Measurements from ENCODE around the gene DNAH2. TPM values are rescaled to one million over a fixed set of nuclear protein-coding genes. Genes with fewer than 3 reads are reported as not detected.

The DNAH2 gene
- polyA plus RNA-seq, 2 of the 4 experiments (the other 2 are of a cell fraction): 0.01 to 0.08 TPM

- ChIA-PET POLR2A (no interaction called here), CTCF (interaction anchor here (1.3 to 2.3 kb wide), 4 partner anchors 8 to 65 kb away, joined by 3 to 22 read pairs (median 4); no protein-coding TSS in a partner anchor)
- WGBS (ENCODE audit: missing lambda C conversion rate): 82% methylated on average over 7 of the region's 8 CpGs
- TF ChIP-seq, protein P1, sequence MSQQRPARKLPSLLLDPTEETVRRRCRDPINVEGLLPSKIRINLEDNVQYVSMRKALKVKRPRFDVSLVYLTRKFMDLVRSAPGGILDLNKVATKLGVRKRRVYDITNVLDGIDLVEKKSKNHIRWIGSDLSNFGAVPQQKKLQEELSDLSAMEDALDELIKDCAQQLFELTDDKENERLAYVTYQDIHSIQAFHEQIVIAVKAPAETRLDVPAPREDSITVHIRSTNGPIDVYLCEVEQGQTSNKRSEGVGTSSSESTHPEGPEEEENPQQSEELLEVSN (IDR thresholded peaks at IDR 0.05; ENCODE audit: borderline replicate concordance, low read depth): no peak
- TF ChIP-seq USF2 (IDR thresholded peaks at IDR 0.05) (no peak), PHF8 (IDR thresholded peaks at IDR 0.05; ENCODE audit: borderline replicate concordance, low read depth) (no peak), ZFP36 (IDR thresholded peaks at IDR 0.05; ENCODE audit: borderline replicate concordance, partially characterized antibody) (no peak)
- FAIRE-seq (no peak), ATAC-seq (no peak), DNase-seq (ENCODE audit: low read depth in 1 of 2, low spot score in 1 of 2) (no peak)
- H3K4me1 ChIP-seq: peaks cover 7% of the 10 kb centered on the region; the same call in 2 of the 3 replicates
- H3K9me3 ChIP-seq: peaks cover 8% of the 10 kb centered on the region; the same call in 1 of the 3 replicates
- H3K27ac ChIP-seq: no peak overlapping the region
- H3K4me2 ChIP-seq: no peak overlapping the region
- H3K4me3 ChIP-seq: no peak overlapping the region
These were observed 37.1 kb downstream of the DNAH2 start for GRCh38 chr17:7754656-7755055.

DNA sequence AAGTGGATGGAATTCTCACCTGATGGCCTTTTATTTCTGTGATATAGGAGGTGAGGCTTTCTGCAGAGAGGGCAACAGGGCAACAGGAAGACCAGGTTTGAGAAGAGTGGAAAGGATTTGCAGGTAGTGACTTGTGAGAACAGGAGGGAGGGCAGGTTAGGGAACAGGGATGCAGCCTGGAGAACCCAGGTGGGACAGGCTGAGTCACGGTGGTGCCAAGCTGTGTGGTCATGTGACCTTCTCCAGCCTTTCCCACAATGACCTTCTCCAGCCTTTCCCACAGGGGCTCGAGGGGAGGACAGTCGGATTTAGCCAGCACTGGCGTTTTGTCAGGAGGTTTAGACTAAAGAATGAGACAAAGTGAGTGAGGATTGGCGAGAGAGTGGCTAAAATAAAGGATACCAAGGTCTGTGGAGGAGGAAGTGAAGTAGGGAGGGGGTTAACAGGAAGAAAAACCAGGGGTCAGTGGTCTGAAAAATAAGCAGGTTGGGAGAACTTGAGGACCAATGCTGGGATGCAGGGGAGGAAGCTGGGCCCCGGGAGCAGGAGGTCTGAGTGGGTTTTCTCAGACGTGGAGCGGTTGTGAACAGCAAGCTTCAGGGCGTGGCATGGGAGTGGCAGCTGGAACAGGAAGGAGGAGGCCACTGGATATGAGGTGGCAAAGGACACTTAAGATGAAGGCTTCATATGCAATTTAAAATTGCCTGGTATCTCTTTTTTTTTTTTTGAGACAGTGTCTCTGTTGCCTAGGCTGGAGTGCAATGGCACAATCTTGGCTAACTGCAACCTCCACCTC lies 37.7 kb downstream of the DNAH2 start:
- 54% methylated on average over 9 of the region's 9 CpGs for WGBS (ENCODE audit: missing lambda C conversion rate)
- Histone ChIP-seq H3K27ac (peak overlapping the region in 1 of 2 experiments; percentile 9; a peak in 2 of 6 replicates), H3K4me3 (no peak overlapping the region), H3K4me2 (peak overlapping the region; percentile 43; the same call in 2 of the 3 replicates), H3K9me3 (peaks cover 2% of the 10 kb centered on the region; the same call in 1 of the 3 replicates), H3K4me1 (peaks cover 7% of the 10 kb centered on the region; the same call in 2 of the 3 replicates)
- TF ChIP-seq MAFK (IDR thresholded peaks at IDR 0.05; ENCODE audit: partially characterized antibody): no peak
- DNase-seq (ENCODE audit: low read depth in 1 of 2, low spot score in 1 of 2) (peak in 1 of 2 experiments; percentile 31), FAIRE-seq (no peak), ATAC-seq (no peak; a peak in 1 of 6 replicates)
- ChIA-PET POLR2A (no interaction called here), CTCF (interaction anchor here (0.6 to 1.7 kb wide), 6 partner anchors 8 to 96 kb away, joined by 3 to 4 read pairs (median 3); no protein-coding TSS in a partner anchor)

GRCh38 chr17:7756968-7757367 lies 39.4 kb downstream of the DNAH2 start:
- POLR2A ChIA-PET: no interaction called here
- TF ChIP-seq RAD21 (conservative IDR thresholded peaks at IDR 0.05 in 1 of 2, IDR thresholded peaks at IDR 0.05 in 1 of 2) (no peak), PBX3 (IDR thresholded peaks at IDR 0.05) (no peak), FOXS1 (CRISPR knock-in tag; IDR thresholded peaks at IDR 0.05) (no peak), EHF (CRISPR knock-in tag; IDR thresholded peaks at IDR 0.05) (no peak), ZSCAN20 (CRISPR knock-in tag; IDR thresholded peaks at IDR 0.05) (no peak), ZFP36 (IDR thresholded peaks at IDR 0.05; ENCODE audit: borderline replicate concordance, partially characterized antibody) (no peak), HOXB13 (CRISPR knock-in tag; IDR thresholded peaks at IDR 0.05; ENCODE audit: low read depth) (no peak), RCOR1 (IDR thresholded peaks at IDR 0.05; ENCODE audit: low read depth, low read length) (no peak), TFCP2L1 (CRISPR knock-in tag; IDR thresholded peaks at IDR 0.05) (no peak), BHLHE40 (IDR thresholded peaks at IDR 0.05; ENCODE audit: low read depth, low read length) (no peak), EHMT2 (IDR thresholded peaks at IDR 0.05; ENCODE audit: low read depth) (no peak), FOSL2 (IDR thresholded peaks at IDR 0.05) (no peak), FOSL2 (CRISPR knock-in tag; IDR thresholded peaks at IDR 0.05) (no peak), SREBF2 (IDR thresholded peaks at IDR 0.05) (no peak)
- TF ChIP-seq, protein P2, sequence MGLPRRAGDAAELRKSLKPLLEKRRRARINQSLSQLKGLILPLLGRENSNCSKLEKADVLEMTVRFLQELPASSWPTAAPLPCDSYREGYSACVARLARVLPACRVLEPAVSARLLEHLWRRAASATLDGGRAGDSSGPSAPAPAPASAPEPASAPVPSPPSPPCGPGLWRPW (IDR thresholded peaks at IDR 0.05): no peak
- no peak for FAIRE-seq

More at GRCh38 chr17:7756968-7757367, 39.4 kb downstream of the DNAH2 start:
- 86% methylated on average over 14 of the region's 14 CpGs for WGBS (ENCODE audit: missing lambda C conversion rate)
- H3K27ac ChIP-seq: no peak overlapping the region
- H3K9me3 ChIP-seq: no peaks in the 10 kb centered on the region
- ATAC-seq (no peak), DNase-seq (ENCODE audit: low read depth in 1 of 2, low spot score in 1 of 2) (no peak)
- no peak overlapping the region for H3K4me2 ChIP-seq
- CTCF ChIA-PET: interaction anchor here (0.6 to 3.1 kb wide), 4 partner anchors 13 to 190 kb away, joined by 4 to 19 read pairs (median 4); no protein-coding TSS in a partner anchor
- H3K4me3 ChIP-seq: no peak overlapping the region
- H3K4me1 ChIP-seq: peaks cover 7% of the 10 kb centered on the region; the same call in 2 of the 3 replicates

All from A549 (cell line).